GM20000 (cell line): ENCODE data around the gene CCDC57.

Experiments used
- DNase-seq: peaks from one replicate; pipeline ENCODE4 v3.0.0; 2012; ENCODE audit warnings: low spot score
- TF ChIP-seq, protein P1 (sequence below): IDR thresholded peaks from 2 replicates; pipeline ENCODE4 v1.5.1; 2012; ENCODE audit warnings: mild to moderate bottlenecking, control low read depth; ENCODE audit errors: extremely low read depth, missing control alignments

CCDC57 gene

DNA sequence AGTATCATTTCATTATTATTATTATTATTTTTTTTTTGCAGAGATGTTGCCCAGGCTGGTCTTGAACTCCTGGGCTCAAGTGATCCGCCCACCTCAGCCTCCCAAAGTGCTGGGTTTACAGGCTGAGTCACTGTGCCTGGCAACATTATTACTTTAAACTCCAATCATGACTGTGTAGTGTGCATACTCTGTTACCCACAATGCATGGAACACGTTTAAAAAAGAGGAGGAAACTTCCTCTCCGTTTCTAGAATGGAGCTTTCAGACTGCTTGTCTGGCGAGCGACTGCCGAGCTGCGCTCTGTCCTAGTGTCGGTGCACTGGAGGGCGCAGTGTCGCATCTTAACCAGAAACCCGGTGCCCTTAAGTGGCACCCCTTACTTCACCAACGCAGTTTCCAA, 92.5 kb downstream of the CCDC57 start:
- DNase-seq: no peak
- TF ChIP-seq, protein P1, sequence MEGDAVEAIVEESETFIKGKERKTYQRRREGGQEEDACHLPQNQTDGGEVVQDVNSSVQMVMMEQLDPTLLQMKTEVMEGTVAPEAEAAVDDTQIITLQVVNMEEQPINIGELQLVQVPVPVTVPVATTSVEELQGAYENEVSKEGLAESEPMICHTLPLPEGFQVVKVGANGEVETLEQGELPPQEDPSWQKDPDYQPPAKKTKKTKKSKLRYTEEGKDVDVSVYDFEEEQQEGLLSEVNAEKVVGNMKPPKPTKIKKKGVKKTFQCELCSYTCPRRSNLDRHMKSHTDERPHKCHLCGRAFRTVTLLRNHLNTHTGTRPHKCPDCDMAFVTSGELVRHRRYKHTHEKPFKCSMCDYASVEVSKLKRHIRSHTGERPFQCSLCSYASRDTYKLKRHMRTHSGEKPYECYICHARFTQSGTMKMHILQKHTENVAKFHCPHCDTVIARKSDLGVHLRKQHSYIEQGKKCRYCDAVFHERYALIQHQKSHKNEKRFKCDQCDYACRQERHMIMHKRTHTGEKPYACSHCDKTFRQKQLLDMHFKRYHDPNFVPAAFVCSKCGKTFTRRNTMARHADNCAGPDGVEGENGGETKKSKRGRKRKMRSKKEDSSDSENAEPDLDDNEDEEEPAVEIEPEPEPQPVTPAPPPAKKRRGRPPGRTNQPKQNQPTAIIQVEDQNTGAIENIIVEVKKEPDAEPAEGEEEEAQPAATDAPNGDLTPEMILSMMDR: no peak

DNA sequence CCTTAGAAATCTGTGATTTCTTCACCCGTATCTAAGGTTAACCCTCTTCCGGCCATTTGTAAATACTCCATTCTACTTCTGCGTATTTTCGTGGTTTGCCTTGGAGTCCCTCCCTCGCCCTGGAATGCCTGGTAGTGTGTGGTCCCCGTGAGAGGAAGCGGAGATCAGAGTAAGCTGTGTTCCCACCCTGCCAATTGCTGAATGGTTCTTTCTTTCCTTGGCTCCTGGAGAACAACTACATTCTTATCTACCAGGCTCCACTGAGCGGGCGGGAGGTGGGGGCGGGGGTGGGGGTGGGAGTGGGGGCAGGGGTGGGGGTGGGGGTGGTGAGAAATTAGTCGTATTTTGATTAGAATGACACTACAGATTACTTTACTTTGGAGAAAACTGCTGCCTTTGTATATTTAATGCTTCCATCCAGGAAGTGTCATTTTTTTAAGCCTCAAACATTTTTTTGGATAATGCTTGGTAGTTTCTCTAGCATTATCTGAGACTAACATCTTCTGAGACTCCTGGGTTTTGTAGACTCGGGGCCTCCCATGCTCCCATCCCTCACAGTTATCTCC, 93.7 kb downstream of the CCDC57 start:
- no peak for DNase-seq

DNA sequence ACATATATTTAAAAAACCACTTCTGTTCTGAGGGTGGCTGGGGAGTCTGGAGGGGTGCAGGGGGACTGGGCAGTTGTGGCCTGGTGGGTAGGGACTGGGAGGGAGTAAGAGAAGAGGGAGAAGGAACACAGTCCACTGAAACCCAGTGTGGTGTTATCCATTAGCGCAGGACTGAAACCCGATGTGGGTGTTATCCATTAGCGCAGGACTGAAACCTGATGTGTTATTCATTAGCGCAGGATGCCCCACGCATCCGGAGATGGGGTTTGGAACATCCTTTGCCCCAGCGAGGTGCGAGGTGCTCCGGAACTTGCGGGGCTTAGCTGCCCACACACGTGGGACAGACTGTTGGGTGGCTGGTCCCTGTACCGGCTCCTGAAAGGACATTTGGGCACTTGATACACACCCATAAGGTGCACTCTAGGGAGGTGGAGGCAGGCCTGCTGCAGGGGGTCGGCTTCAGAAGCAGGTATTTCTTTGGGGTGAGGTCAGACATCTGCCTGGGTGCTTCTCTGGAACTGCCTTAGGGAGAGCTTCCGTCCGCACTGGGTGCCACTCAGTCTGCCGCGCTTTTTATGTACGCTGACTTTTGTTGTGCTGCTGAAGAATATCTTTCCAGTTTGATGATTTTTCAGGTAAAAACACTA, 94.4 kb downstream of the CCDC57 start:
- TF ChIP-seq, protein P1: no peak
- no peak for DNase-seq

More for the DNA sequence above, 93.7 kb downstream of the CCDC57 start:
- TF ChIP-seq, protein P1: no peak

DNA sequence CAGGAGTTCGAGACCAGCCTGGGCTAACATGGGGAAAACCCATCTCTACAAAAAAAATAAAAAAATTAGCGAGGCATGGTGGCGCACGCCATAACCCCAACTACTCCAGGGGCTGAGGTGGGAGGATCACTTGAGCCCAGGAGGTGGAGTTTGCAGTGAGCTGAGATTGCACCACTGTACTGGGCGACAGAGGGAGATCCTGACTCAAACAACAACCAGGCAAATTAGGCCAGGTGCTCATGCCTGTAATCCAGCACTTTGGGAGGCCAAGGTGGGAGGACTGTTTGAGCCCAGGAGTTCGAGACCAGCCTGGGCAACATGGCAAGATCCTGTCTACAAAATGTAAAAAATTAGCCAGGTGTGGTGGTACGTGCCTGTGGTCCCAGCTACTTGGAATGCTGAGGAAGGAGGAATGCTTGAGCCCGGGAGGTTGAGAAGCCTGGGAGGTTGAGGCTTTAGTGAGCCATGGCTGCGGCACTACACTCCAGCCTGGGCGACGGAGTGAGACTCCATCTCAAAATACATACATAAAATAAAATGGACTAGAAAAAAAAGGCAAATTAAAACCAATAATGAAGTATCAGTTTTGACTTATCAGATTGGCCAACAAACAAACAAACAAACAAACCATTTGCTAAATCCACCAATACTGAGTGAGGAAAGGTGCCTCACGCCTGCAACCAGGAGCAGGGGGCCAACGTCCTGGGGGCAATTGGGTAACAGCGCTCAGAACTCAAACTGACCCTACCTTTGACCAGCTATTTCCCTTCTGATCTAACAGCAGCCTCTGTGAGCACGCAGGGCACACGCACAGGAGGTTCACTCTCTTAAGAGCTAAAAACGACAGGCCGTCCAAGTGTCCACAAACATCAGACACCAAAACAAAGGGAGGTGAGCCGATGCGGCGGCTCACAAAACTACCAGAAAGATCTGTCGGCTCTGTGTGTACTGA, 95.2 kb downstream of the CCDC57 start:
- no peak for DNase-seq

DNA sequence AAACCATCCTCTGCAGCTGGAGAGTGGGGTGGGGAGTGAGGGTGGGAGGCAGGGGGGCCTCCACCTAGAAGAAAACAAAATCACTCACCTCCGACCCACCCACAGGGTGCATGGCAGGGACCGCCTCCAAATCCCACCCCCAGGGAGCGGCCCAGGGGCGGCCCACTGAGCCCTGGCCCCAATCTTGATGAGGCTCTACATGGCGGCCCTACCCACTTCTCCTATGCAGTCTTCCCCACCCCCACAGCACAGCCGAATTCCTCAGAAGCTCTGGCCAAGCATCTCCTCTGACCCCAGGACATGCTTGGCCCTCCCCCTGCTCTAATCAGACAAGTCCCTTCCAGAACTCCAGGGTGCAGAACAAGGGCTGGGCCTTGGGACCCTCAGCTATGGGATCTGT, 96.4 kb downstream of the CCDC57 start:
- TF ChIP-seq, protein P1: no peak
- DNase-seq: no peak

More for the DNA sequence above, 95.2 kb downstream of the CCDC57 start:
- TF ChIP-seq, protein P1: no peak

DNA sequence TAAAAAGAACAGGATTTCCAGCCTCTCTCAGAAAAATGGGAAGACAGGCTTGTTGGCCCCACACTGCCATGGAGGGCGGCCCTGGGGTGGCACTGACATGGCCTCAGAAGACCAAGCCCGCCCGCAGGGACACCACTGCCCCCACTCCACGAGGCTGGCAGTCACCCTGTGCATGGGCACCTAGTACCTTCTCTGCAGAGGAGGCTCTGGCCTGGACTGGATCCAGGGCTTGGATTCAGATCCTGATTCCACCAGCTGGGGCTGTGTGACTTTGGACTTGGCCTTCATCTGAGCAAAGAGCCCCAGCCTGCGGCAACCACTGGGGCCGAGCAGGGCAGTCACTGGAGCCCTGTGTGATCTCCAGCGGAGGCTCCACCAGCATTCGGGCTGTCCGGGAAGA, 97.8 kb downstream of the CCDC57 start:
- no peak for DNase-seq
- TF ChIP-seq, protein P1: no peak

DNA sequence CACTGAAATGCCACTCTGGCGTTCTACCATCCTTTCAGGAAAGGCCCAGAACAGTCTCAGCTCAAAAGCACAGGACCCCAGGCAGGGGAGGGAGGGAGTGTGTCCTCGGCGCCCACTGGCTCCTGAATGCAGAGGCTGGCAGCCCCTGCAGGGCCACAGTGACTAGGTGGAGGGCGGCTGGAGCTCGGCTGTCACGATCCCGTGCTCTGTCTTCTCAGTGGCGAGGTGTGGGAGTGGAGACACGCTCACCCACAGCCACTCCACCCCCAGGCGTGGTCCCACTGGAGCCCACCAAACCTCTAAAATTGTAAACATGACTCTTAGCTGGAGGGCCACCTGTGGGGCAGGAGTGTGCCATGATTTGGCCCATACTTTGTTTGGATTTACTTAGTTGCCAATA, 98.2 kb downstream of the CCDC57 start:
- TF ChIP-seq, protein P1: no peak

More for the DNA sequence above, 98.2 kb downstream of the CCDC57 start:
- DNase-seq: no peak
